ENCODE results near the gene GAPDHS.

GRCh38 chr19:35539314-35539713 lies 6.1 kb downstream of the GAPDHS start:
- no peak for TF ChIP-seq CTCF (IDR thresholded peaks at IDR 0.05 in 4 of 5, conservative IDR thresholded peaks at IDR 0.05 in 1 of 5)
- TF ChIP-seq POLR2A (IDR thresholded peaks at IDR 0.05), result no peak
